NCI-H748 treated with DMSO at 0.1 percent for 48 hours (cell line): ENCODE measurements around the gene SET.
A peak's percentile ranks its signal among the peaks of the same experiment; 100 is the strongest.
"Not testable (repeated sequence)": the region's sequence is repeated elsewhere in the genome, so short reads cannot be mapped to it uniquely, and the experiment has no call there.

Experiments
- DNase-seq: peaks from one replicate; lab custom pipeline; 2025; lab: John Stamatoyannopoulos, UW

SET gene, protein sequence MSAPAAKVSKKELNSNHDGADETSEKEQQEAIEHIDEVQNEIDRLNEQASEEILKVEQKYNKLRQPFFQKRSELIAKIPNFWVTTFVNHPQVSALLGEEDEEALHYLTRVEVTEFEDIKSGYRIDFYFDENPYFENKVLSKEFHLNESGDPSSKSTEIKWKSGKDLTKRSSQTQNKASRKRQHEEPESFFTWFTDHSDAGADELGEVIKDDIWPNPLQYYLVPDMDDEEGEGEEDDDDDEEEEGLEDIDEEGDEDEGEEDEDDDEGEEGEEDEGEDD

DNA sequence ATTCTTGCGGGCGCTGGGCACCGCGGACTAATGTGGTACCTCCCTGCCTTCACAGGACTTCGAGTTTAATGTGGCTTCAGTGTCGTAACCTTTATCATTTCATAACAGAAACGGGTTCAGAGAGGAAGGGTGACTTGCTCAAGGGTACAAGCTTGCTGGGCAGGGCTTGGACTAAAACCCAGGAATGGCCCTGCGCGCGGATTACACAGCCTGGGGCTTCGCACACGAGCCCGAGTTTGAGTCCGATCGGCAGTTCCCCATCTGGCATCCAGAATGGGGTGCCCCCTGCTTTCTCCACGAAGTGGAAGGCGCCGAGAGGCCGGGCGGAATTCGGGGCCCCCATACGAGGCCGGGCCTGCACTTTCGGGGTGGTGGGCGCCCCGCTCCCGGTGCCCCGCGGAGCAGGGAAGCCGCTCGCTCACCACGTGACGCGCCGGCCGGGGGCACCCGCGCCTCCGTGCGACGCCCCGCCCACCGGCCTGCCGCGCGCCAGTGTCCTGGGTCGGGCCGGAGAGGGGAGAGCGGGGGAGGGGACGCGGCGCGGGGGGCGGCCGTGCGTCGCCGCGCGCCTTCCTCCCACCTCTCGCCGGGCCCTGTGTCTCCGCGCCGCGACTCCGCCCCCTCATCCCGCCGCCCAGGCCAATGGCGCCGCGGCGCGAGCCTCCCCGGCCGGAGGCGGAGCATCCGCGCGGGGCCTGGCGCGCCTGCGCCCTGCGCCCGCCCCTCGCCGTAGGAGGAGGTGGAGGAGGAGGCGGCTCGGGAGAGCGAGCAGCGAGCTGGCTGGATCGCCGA lies at the start of gene SET:
Gene SET (plus strand): TSS at position 722 of the 792 bp plus-strand sequence. CDS start 361 bp downstream, outside the sequence.
- peak; percentile 85 for DNase-seq

DNA sequence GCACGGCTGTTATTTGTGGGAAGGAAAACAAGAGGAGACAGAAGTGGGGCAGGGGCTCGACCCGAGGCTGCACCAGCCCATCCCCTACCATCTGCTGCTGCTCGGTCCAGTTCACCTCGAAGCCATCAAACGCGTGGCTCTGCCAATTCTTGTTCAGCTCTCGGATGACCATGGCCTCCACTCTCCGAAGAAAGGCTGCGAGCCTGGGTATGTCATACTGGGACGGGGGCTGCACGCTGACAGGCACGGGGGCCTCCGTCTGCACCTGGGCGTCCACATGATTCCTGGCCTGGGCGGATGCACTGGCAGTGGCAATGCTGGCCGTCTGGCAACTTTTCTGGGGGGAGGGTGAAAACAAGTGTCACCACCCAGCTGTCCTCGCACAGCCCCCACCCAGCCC lies 48.4 kb upstream of the SET start:
- no peak for DNase-seq

DNA sequence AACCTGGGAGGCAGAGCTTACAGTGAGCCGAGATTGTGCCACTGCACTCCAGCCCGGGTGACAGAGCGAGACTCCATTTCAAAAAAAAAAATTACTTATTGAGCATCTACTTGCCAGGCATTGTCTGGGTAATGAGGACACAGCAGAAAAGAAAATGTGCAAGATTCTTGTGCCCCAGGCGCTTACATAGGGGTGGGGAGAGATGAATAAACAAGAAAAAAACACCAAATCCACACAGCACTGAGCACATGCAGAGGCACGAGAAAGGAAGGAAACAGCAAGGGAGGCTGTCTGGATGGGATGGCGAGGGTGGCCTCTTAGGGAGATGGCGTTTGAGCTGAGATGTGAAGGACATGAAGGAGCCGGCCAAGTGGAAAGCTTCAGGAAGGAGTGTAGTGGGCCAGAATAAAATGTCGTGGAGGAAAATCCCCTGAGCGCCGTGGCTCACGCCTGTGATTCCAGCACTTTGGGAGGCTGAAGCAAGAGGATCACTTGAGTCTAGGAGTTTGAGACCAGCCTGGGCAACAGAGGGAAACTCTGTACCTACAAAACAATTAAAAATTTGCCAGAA lies 46.3 kb upstream of the SET start:
- DNase-seq: no peak

DNA sequence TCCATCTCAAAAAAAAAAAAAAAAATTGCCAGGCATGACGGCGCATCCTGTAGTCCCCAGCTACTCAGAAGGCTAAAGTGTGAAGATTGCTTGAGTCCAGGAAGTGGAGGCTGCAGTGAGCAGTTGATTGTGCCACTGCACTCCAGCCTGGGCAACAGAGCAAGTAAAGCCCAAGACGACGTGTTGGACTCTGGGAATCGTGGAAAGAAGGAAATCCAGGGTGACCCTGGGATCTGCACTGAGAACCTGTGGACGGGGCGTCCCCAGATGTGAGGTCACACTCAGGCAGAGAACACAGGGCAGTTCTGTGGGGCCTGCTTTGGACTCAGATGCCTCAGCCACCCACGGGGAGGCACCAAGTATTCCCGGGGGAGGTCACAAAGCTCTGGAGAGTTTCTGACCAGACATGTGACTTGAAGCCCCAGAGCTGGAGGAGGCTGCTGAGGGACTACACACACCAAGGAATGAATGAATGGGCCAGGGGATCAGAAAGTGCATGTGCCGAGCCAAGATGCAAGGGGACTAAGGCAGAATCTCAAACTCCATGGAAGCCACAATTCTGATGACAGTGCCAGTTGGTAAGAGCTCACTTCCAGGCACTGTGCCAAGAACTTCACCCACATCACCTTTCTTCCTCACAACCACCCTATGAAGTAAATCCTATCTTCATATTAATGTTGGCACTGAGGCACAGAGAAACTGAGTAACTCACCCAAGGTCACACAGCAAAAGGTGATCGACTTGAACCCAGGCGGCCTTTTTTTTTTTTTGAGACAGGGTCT lies 45.3 kb upstream of the SET start:
- DNase-seq: no peak

DNA sequence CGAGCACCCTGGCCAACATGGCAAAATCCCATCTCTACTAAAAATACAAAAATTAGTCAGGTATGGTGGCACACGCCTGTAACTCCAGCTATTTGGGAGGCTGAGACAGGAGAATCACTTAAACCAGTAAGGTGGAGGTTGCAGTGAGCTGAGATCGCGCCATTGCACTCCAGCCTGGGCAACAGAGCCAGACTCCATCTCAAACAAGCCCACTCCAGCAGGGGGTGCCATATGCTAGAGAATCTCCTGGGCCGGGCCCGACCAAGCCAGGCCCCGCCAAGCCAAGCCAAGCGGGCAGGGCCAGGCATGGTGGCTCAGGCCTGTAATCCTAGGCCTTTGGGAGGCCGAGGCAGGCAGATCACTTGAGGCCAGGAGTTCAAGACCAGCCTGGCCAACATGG lies 40.8 kb upstream of the SET start:
- DNase-seq: not testable (repeated sequence)

DNA sequence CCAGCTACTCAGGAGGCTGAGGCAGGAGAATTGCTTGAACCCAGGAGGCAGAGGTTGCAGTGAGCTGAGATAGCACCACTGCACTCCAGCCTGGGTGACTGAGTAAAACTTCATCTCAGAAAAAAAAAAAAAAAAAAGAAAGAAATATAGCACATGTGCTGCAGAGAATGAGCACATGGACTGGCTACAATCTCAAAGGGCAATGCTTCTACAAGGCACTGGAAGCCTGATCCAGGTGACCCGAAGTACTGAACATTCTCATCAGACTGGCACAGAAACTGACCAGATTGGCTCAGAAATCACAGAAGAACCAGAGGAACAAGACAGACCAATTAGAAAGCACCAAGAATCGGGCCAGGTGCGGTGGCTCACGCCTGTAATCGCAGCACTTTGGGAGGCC lies 37.2 kb upstream of the SET start:
- DNase-seq: no peak

DNA sequence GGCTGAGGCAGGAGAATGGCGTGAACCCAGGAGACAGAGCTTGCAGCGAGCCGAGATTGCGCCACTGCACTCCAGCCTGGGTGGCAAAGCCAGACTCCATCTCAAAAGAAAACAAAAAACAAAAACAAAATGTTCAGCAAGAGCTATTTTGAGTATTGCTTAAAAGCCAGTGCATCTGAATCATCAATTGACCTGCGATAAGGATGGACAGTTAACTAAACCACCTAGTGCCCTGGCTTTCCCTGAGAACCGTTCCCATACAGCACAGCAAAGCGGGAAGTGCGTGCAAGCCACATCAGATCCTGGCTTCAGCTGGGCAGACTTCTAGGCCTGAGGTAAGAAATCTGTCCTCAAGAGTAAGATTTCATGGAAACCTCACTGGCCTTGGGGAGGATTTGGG lies 35.1 kb upstream of the SET start:
- no peak for DNase-seq

DNA sequence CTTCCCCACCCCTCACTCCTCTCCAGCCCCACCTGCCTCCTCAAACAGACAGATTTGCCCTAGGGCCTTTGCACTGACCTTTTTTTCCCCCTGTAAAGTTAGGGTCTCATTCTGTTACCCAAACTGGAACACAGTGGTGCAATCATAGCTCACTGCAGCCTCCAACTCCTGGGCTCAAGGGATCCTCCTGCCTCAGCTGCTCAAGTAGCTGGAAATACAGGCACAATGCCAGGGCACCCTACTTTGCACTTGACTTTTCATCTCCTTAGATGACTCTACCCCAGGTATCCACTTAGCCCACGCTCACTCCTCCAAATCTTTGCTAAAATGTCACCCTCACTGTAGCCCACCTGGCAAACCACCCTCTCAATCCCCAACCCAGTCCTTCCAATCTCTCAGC lies 34.5 kb upstream of the SET start:
- DNase-seq: no peak

DNA sequence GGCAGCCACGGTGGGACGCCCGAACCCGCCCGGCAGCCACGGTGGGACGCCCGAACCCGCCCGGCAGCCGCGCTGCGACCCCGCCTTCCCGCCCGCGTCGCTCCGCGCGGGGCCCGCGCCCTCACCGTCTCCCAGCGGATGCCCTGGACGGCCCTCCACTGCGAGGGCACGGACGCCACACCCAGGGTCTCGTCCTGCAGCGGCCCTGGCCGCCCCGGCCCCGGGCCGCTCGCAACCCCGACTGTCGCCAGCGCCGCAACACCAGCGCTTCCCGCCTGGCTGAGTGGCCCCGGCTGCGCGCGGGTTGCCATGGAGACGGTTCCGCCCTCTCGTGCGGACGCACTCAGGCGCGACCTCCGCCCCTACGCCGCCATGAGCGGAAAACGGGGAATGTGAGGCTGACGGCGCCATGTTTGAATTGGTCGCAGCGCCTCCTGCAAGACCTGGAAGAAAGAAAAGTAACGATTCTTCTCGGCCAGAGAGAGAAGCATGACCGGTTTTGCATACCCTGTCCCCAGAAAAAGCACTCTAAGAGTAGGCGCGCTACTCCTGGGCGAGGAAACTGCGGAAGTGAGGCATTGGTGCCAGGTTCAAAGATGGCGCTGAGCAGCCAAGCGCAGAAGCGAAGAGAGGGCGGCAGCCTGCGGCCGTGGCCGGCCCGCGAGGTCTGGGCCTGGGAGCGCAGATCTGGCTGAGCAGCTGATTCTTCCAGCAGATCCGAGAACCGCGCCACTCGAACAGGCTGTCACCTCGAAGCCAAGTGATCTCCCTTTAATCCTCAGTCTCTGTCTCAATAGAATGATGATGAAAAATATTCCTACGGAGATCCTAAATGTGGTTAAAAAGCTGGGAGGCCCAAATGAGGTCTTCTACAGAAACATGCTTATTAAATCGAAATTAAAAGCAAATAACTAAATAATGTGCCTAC lies 32.3 kb upstream of the SET start, which contains the start of gene DYNC2I2:
Gene DYNC2I2 (minus strand): TSS at position 432 of the 928 bp plus-strand sequence. CDS start 121 bp downstream, at position 311.
- DNase-seq: peak; percentile 87

DNA sequence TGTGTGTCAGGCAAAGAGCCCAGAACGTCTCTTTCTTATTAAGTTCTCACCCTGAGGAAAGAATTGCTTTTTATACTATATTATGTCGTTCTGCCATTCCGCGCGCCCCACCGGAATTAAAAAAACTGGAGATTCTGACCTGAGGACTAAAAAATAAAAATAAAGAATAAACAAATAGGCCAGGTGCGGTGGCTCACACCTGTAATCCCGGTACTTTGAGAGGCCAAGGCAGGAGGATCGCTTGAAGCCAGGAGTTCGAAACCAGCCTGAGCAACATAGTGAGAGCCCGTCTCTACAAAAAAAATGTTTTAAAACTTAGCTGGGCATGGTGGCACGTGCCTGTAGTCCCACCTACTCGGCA lies 31.7 kb upstream of the SET start:
- no peak for DNase-seq

DNA sequence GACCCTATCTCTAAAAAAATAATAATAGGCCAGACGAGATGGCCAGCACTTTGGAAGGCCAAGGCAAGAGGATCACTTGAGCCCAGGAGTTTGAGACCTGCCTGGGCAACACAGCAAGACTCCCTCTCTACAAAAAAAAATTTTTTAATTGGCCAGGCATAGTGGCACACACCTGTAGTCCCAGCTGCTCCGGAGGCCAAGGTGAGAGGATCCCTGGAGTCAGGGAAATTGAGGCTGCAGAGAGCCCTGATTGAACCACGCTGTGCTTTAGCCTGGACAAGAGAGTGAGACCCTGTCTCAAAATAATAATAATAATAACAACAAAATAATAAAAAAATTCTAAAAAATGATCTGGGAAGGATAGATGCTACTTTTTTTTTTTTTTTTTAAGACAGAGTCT lies 31.2 kb upstream of the SET start:
- DNase-seq: no peak

DNA sequence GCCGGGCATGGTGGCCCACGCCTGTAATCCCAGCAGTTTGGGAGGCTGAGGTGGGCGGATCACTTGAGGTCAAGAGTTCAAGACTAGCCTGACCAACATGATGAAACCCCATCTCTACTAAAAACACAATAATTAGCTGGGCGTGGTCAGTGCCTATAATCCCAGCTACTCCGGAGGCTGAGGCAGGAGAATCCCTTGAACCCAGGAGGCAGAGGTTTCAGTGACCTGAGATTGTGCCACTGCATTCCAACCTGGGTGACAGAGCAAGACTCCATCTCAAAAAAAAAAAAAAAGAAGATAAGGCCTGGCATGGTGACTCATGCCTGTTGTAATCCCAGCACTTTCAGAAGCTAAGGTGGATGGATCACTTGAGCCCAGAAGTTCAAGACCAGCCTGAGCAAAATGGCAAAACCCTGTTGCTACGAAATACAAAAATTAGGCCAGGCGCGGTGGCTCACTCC lies 22.5 kb upstream of the SET start:
- DNase-seq: not testable (repeated sequence)

DNA sequence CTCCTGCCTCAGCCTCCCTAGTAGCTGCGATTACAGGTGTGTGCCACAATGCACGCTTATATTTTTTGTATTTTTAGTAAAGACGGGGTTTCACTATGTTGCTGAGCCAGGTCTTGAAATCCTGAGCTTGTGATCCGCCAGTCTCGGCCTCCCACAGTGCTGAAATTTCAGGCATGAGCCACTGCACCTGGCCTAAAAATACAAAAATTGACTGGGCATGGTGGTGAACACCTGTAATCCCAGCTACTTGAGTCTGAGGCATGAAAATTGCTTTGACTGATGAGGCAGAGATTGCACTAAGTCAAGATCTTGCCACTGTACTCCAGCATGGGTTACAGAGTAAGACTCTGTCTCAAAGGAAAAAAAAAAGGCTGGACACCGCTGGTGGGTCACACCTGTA lies 19.2 kb upstream of the SET start:
- no peak for DNase-seq

DNA sequence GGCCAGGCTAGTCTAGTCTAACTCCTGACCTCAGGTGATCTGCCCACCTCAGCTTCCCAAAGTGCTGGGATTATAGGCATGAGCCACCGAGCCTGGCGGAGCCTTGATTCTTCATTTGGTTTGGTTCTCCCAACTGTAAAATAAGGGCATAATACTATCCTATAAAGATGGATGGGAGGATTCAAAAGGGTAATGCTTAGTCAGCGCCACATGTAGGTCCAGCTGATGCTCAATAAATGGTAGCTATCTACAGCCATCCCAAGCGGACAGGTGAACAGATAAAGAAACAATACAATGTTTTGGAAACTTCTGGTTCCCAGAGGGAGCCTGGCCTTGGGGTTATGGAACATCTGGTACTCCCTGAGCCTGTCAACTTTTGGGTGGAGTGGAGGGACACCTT lies 13.6 kb upstream of the SET start:
- no peak for DNase-seq

DNA sequence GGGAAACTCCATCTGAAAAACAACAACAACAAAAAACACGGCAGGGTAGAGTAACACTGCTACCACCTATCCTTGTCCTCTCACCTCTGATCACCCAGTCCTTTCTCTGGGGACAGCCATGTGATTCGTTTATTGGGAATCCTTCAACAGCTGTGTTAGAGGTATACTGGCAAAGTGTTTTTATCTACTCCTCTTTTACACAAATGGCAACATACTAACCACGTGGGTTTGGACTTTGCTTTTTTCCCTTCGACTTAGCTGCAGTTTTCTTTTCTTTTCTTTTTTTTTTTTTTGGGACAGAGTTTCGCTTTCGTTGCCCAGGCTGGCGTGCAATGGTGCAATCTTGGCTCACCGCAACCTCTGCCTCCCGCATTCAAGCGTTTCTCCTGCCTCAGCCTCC lies 11.2 kb upstream of the SET start:
- DNase-seq: no peak

DNA sequence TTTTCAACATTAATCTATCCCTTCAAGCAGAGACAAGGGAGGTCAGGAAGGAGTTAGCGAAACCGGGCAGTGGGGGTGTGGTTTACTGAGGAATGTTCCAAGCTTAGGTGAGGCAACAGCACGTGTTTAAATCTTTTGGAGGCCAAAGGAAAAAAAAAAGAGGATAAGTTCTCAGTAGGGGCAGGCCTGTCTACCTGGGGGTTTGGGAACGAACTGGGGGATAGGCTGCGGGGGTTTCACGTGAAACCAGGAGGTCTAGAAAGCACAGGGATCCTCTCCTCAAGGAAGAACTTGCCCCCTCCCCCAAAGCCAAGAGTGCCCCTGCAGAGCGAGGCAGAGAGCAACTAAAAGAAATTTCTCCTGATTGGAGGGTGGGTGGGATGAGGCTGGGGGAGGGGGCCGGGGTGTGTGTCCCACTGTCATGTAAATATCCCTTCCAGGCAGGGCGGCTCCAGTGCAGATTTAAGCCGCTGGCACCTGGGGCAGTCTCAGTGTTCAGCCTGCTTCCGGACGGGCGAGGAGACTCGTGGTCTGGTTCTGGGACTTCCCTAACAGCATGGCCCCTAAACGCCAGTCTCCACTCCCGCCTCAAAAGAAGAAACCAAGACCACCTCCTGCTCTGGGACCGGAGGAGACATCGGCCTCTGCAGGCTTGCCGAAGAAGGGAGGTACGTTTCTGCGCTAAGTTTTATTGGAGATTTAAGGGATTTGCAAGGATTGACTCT lies 5.5 kb upstream of the SET start:
- no peak for DNase-seq

DNA sequence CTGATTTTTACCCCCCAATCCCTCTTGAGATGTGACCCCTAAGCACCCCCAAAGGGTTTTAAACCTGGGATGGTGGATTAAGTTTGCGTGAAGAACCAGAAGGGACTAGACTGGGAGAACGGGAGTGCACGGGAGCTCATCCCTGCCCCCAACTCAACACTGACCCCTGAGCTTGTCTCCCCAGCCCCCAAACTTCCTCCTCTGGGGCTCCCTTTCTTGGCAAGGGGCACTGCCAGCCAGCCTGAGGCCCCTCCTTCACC lies 5.0 kb upstream of the SET start:
- DNase-seq: no peak

DNA sequence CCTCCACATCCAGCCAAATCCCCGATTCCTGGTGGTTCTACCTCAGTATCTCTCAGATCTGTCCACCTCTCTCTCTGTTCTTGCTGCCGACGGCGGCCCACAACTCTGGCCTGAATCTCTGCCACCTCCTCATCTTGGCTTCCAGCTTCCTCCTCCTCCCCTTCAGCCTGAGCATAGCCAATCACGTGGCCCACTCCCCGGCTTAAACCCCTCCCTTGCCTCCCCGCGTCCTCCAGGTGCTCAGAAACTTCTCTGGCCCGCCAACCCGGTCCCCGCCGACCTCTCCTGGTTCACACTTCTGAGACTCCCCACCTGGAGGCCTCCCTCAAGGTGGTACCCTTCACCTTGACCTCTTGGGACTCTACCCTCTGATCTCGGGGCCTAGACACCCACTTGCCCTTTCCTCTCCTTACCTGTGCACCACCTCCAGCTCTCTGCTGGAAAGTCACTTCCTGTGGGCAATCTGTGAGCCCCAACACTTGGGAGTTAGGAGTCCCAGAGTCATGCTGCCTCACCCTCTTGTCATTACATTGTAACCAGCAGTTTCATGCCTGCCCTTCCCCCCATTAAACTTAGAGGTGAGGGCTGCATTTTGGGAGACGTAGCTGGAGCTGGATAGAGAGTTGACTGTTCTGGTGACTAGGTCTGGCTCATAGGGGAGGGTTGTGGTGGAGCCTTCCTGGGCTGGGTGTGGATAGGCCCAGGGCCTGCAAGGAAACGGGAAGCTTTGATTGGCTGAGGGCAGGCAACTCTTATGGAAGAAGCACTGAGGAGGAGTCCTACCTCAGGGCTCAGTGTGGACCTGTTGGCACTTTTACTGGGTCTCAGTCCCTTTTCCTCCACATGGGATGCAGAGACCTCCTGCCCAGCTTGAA lies 4.5 kb upstream of the SET start:
- DNase-seq: no peak

DNA sequence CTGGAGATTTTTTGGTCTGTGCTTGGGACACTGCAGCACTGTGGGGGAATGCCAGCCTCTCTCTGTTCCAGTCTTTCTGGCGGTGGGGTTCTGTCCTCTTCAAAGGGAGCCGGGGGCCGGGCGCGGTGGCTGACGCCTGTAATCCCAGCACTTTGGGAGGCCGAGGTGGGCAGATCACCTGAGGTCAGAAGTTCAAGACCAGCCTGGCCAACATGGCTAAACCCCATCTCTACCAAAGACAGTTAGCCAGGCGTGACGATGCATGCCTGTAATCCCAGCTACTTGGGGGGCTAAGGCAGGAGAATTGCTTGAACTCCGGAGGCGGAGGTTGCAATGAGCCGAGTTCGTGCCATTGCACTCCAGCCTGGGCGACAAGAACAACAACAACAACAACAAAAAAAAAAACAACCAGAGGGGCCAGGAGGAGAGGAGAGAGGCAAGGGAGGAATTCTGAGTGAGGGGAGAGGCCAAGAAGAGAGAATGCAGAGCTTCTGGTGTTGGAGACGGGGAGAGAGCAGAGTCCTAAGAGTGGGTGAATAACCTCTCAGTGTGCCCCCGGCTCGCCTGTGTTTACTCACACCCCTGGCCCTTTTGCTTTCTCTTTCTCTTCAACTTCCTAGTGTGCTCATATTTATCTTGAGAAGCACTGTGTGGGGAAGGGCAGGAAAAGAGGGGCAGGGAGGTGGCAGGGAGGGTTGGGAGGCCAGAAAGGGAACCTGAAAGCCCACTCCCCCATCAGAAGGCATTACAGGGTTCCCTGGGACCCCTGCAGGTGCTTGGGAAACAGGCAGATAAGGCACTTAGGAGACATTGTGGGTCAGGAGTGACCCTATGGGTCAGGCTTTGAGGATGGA lies 3.2 kb upstream of the SET start:
- DNase-seq: no peak
